ENCODE data around the gene CDKN2B-AS1.

DNA sequence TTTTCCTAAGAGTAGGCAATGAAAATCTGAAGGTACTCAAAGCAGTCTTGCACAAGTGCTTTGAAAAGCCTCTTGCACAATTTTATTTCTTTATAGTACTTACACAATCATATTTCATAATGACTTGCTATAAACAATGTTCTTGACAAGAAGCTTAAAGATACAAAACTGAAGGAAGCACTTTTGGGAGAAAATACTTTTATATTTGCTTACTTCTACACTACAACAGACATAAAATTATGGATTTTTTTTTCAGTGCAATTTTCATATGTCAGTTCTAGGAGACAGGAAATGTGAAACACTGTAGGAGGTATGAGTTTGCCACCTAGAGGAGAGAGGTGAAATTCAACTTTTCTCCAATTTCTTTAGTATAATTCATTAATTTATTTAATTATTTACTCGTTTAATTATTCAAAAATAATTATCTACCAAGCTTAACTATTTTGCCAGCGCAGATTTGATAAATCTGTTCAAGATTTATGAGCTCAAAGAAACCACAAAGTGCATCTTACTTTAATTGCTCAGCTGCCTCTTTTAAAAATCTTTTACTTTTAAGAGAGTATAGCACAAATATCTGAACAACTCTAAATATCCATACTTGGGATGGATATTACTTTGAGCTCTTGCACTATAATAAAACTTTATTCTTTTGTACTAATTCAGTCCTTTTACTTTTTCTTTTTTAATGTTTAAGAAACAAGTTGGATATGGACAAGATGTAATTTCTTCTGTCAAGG is 43.5 kb downstream of the CDKN2B-AS1 start:
- TF ChIP-seq, protein P1, sequence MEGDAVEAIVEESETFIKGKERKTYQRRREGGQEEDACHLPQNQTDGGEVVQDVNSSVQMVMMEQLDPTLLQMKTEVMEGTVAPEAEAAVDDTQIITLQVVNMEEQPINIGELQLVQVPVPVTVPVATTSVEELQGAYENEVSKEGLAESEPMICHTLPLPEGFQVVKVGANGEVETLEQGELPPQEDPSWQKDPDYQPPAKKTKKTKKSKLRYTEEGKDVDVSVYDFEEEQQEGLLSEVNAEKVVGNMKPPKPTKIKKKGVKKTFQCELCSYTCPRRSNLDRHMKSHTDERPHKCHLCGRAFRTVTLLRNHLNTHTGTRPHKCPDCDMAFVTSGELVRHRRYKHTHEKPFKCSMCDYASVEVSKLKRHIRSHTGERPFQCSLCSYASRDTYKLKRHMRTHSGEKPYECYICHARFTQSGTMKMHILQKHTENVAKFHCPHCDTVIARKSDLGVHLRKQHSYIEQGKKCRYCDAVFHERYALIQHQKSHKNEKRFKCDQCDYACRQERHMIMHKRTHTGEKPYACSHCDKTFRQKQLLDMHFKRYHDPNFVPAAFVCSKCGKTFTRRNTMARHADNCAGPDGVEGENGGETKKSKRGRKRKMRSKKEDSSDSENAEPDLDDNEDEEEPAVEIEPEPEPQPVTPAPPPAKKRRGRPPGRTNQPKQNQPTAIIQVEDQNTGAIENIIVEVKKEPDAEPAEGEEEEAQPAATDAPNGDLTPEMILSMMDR (IDR thresholded peaks at IDR 0.05; ENCODE audit: low read depth, low read length): no peak
- TF ChIP-seq EZH2phosphoT487 (IDR thresholded peaks at IDR 0.05; ENCODE audit: low read depth): no peak
